Endothelial cell (in vitro differentiated cells): ENCODE measurements around the gene SLC12A6. TPM values are rescaled to one million over a fixed set of nuclear protein-coding genes. Genes with fewer than 3 reads are reported as not detected.
"Not testable (repeated sequence)": the region's sequence is repeated elsewhere in the genome, so short reads cannot be mapped to it uniquely, and the experiment has no call there.

Experiments used
- DNase-seq: peaks from one replicate; pipeline ENCODE4 v3.0.0; 2021; ENCODE audit warnings: low spot score
- H3K27ac Mint-ChIP-seq: one replicate; pipeline ENCODE4 v1.8.0; 2021; ENCODE audit warnings: mixed read lengths, inconsistent platforms; ENCODE audit not compliant: unreplicated experiment
- H3K27me3 Mint-ChIP-seq: one replicate; pipeline ENCODE4 v1.8.0; 2021; ENCODE audit warnings: mild to moderate bottlenecking, moderate library complexity, mixed read lengths, inconsistent platforms; ENCODE audit not compliant: unreplicated experiment
- H3K36me3 Mint-ChIP-seq: one replicate; pipeline ENCODE4 v1.8.0; 2021; ENCODE audit warnings: mild to moderate bottlenecking, low read depth, mixed read lengths, inconsistent platforms; ENCODE audit not compliant: unreplicated experiment
- H3K4me1 Mint-ChIP-seq: one replicate; pipeline ENCODE4 v1.8.0; 2021; ENCODE audit warnings: mild to moderate bottlenecking, mixed read lengths, inconsistent platforms; ENCODE audit not compliant: unreplicated experiment
- H3K4me3 Mint-ChIP-seq: one replicate; pipeline ENCODE4 v1.8.0; 2021; ENCODE audit warnings: mild to moderate bottlenecking, mixed read lengths, inconsistent platforms; ENCODE audit not compliant: unreplicated experiment
- H3K9me3 Mint-ChIP-seq: one replicate; pipeline ENCODE4 v1.8.0; 2021; ENCODE audit warnings: mixed read lengths, inconsistent platforms; ENCODE audit not compliant: unreplicated experiment
- total RNA-seq: library from RNA; stranded (reverse); fragmentation: NEBNext Ultra II Directional; extraction: Animal tissue kit (Norgen Biotek cat#: 25700); gene quantifications from one replicate; pipeline ENCODE4 v1.2.1, GENCODE V29; 2021; ENCODE audit not compliant: unreplicated experiment
- TF ChIP-seq, protein P1 (sequence below): fragments of 200-600 bp; sonication (generic); IDR thresholded peaks from one replicate; pipeline ENCODE4 v1.5.0; 2021; ENCODE audit warnings: antibody characterized with exemption; ENCODE audit not compliant: unreplicated experiment

The SLC12A6 gene
- total RNA-seq, 1 donor from 2014 or later: 22.4 TPM

DNA sequence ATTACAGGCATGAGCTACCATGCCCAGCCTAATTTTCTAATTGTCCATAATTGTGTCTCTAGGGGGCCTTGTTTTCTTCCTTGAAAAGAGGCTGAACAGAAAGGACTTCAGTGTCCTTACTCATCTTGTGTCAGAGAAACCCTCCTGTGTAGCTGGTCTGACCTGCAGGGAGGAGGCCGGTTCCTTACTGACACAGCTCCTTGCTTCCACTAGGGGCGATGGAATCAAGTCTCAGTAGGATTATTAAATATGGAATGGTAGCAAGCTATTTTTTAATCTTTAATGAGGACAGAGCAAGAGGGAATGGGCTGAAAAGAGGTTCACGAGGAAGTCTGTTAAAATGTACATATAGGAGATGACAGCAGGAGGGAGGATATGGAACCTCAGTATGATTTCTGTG is 20.8 kb upstream of the SLC12A6 start:
- Mint-ChIP-seq H3K4me1 (no peaks in the 10 kb centered on the region), H3K36me3 (peaks cover 17% of the 10 kb centered on the region), H3K9me3 (no peaks in the 10 kb centered on the region), H3K27me3 (peaks cover 4% of the 10 kb centered on the region), H3K4me3 (no peak overlapping the region), H3K27ac (no peak overlapping the region)
- no peak for DNase-seq
- TF ChIP-seq, protein P1, sequence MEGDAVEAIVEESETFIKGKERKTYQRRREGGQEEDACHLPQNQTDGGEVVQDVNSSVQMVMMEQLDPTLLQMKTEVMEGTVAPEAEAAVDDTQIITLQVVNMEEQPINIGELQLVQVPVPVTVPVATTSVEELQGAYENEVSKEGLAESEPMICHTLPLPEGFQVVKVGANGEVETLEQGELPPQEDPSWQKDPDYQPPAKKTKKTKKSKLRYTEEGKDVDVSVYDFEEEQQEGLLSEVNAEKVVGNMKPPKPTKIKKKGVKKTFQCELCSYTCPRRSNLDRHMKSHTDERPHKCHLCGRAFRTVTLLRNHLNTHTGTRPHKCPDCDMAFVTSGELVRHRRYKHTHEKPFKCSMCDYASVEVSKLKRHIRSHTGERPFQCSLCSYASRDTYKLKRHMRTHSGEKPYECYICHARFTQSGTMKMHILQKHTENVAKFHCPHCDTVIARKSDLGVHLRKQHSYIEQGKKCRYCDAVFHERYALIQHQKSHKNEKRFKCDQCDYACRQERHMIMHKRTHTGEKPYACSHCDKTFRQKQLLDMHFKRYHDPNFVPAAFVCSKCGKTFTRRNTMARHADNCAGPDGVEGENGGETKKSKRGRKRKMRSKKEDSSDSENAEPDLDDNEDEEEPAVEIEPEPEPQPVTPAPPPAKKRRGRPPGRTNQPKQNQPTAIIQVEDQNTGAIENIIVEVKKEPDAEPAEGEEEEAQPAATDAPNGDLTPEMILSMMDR: no peak

DNA sequence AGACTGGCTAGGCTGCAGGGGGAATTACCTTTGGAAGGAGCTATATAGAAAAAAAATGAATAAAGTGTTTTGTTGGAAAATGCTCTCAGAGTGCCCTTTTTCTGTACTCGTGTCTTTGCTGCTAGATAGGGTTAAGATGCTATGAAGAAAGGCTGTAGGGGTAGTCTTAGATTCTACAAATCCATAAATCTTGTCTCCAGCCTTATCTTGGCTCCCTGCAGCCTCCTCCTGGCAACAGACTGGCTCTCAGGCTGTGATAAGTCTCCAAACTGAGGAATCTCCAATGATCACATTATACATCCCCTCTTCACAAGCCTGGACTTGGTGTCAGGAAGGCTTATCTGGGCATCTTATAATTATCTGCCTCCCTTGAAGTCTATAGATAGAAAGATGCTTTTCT is 20.1 kb upstream of the SLC12A6 start:
- Mint-ChIP-seq H3K9me3 (no peaks in the 10 kb centered on the region), H3K27ac (no peak overlapping the region), H3K27me3 (peaks cover 4% of the 10 kb centered on the region), H3K4me3 (peak overlapping the region; percentile 25), H3K36me3 (peaks cover 17% of the 10 kb centered on the region), H3K4me1 (no peaks in the 10 kb centered on the region)
- TF ChIP-seq, protein P1: no peak
- no peak for DNase-seq

DNA sequence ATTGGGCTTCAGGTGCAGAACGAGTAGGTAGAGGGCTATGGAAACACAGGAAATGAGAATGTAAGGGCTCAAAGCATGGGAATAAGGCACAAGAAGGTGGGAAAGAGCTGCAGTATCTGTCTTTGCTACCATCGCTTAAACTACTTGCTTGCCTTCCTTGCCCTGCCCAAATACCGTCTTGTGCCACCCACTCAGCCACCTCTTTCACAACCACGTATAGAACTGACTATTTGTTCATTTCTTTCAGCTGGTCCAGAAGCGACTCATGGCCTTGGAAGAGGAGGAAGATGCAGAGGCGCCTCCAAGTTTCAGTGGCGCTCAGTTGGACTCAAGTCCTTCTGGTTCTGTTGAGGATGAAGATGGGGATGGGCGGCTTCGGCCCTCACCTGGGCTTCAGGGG is 17.7 kb upstream of the SLC12A6 start:
- H3K36me3 Mint-ChIP-seq: peaks cover 11% of the 10 kb centered on the region

DNA sequence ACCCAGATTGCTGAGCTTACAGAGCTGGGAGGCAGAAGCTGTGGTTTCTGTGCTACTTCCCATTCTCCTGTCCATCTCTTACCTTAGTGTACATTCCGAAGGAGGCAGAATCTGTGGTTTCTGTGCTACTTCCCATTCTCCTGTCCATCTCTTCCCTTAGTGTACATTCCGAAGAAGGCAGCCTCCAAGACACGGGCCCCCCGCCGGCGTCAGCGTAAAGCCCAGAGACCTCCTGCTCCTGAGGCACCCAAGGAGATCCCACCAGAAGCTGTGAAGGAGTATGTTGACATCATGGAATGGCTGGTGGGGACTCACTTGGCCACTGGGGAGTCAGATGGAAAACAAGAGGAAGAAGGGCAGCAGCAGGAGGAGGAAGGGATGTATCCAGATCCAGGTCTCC is 16.7 kb upstream of the SLC12A6 start:
- Mint-ChIP-seq H3K9me3 (no peaks in the 10 kb centered on the region), H3K4me1 (no peaks in the 10 kb centered on the region), H3K27ac (no peak overlapping the region), H3K27me3 (no peaks in the 10 kb centered on the region), H3K4me3 (no peak overlapping the region), H3K36me3 (peaks cover 11% of the 10 kb centered on the region)
- no peak for DNase-seq
- TF ChIP-seq, protein P1: no peak

More for the DNA sequence above, 17.7 kb upstream of the SLC12A6 start:
- no peak for DNase-seq
- Mint-ChIP-seq H3K4me1 (no peaks in the 10 kb centered on the region), H3K27me3 (peaks cover 2% of the 10 kb centered on the region), H3K9me3 (no peaks in the 10 kb centered on the region), H3K27ac (no peak overlapping the region), H3K4me3 (no peak overlapping the region)
- TF ChIP-seq, protein P1: no peak

DNA sequence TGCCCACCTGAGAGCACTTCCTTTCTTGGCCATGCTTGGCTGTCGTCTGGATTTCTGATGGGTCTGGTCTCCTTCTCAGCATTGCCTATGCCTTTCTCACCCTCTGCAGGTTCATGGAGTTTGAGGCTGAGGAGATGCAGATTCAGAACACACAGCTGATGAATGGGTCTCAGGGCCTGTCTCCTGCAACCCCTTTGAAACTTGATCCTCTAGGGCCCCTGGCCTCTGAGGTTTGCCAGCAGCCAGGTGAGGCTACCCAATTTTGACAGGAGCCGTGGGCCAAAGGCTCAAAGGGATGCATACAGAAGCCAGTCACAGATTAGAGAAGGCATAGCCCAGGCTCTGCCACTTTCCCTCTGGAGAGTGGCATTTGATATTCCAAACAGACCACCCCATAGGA is 16.0 kb upstream of the SLC12A6 start:
- Mint-ChIP-seq H3K9me3 (no peaks in the 10 kb centered on the region), H3K27me3 (no peaks in the 10 kb centered on the region), H3K4me3 (no peak overlapping the region), H3K36me3 (peaks cover 6% of the 10 kb centered on the region), H3K27ac (no peak overlapping the region), H3K4me1 (no peaks in the 10 kb centered on the region)
- TF ChIP-seq, protein P1: no peak
- DNase-seq: no peak

DNA sequence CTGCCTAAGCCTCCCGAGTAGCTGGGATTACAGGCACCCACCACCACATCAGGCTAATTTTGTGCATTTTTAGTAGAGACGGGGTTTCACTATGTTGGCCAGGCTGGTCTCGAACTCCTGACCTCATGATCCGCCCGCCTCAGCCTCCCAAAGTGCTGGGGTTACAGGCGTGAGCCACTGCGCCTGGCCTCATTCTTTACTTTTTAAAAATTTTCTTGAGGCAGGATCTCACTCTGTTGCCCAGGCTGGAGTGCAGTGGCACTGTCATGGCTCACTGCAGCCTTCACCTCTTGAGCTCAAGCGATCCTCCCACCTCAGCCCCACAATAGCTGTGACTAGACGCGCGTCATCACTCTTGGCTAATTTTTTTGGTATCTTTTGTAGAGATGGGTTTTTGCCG is 15.4 kb upstream of the SLC12A6 start:
- not testable (repeated sequence) for DNase-seq, H3K4me3 Mint-ChIP-seq, H3K27ac Mint-ChIP-seq, H3K27me3 Mint-ChIP-seq, H3K4me1 Mint-ChIP-seq, H3K36me3 Mint-ChIP-seq, H3K9me3 Mint-ChIP-seq
